AG08396 (cell line): Measurements from ENCODE around the gene CNN2.

ENCODE experiments used
- DNase-seq: peaks from one replicate; pipeline ENCODE4 v3.0.0; 2012; ENCODE audit warnings: low spot score, mixed read lengths

CNN2 gene

GRCh38 chr19:995051-995827 is 31.2 kb upstream of the CNN2 start:
- DNase-seq: no peak

GRCh38 chr19:996051-996838 is 30.2 kb upstream of the CNN2 start:
- DNase-seq: peak; percentile 76

GRCh38 chr19:998064-998463 is 28.3 kb upstream of the CNN2 start:
- DNase-seq: no peak

GRCh38 chr19:999379-999719 is 27.1 kb upstream of the CNN2 start:
- DNase-seq: no peak

DNA sequence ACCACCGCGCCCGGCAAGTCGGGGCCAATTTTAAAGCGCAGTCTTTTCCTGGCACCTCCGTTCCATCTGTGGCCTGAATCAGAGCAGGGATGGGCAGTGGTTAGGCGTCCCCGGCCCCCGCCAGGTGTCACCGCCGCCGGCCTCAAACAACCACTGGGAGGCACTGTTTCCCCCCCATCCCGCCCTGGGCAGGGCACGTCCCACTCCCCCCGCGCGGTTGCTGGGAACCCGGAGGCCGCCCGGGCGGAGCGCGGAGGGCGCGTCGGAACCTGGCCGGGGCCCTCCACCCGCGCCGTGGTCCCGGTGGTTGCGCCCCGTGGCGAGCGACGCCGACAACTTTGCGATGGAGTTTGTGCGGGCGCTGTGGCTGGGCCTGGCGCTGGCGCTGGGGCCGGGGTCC is 26.3 kb upstream of the CNN2 start, which contains the start of gene GRIN3B:
Gene GRIN3B (plus strand): TSS at position 325 of the 400 bp plus-strand sequence. CDS start 19 bp downstream, at position 344.
- DNase-seq: peak; percentile 90

GRCh38 chr19:1000591-1001537 is 25.5 kb upstream of the CNN2 start:
- no peak for DNase-seq

DNA sequence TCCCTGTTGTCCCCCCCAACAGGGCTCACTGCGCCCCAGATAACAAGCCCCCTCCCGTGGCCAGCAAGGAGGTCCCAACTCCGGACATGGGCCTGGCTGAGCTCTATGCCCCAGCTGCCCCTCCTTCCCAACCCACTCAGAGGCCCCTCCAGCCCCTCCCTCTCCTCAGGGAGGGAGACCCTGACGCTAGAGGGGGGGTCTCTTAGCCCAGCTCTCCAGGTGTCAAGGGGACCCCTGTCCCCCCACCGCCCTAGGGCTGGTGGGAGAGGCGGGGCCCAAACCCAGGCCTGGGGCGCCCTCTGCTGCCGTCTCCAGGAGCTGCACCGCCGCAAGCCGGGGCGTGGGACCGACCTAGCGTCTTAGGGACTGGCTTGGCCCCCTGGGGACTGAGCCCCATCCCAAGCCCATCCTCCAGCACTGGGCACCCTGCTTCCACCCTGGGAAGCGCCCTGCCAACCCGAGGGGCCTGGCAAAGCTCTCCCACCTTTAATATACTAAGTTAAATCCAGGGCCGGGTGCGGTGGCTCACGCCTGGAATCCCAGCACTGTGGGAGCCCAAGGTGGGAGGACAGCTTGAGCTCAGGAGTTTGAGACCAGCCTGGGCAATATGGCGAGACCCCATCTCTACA is 24.8 kb upstream of the CNN2 start:
- DNase-seq: peak; percentile 82

- DNase-seq: no peak
Observed at GRCh38 chr19:1002600-1002999, 23.8 kb upstream of the CNN2 start.

DNA sequence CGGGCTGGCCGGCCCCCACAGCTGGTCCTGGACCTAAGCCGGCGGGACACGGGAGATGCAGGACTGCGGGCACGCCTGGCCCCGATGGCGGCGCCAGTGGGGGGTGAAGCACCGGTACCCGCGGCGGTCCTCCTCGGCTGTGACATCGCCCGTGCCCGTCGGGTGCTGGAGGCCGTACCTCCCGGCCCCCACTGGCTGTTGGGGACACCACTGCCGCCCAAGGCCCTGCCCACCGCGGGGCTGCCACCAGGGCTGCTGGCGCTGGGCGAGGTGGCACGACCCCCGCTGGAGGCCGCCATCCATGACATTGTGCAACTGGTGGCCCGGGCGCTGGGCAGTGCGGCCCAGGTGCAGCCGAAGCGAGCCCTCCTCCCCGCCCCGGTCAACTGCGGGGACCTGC is 23.1 kb upstream of the CNN2 start:
- no peak for DNase-seq

- no peak for DNase-seq
Observed at GRCh38 chr19:1004204-1004802, 22.1 kb upstream of the CNN2 start.

DNA sequence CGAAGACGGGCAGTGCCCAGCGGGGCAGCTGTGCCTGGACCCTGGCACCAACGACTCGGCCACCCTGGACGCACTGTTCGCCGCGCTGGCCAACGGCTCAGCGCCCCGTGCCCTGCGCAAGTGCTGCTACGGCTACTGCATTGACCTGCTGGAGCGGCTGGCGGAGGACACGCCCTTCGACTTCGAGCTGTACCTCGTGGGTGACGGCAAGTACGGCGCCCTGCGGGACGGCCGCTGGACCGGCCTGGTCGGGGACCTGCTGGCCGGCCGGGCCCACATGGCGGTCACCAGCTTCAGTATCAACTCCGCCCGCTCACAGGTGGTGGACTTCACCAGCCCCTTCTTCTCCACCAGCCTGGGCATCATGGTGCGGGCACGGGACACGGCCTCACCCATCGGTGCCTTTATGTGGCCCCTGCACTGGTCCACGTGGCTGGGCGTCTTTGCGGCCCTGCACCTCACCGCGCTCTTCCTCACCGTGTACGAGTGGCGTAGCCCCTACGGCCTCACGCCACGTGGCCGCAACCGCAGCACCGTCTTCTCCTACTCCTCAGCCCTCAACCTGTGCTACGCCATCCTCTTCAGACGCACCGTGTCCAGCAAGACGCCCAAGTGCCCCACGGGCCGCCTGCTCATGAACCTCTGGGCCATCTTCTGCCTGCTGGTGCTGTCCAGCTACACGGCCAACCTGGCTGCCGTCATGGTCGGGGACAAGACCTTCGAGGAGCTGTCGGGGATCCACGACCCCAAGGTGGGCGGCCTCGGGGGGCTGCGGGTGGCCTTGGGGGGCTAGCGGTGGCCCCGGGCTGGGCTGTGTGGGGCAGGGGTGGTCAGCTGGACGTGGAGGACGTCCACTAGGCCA is 21.4 kb upstream of the CNN2 start:
- DNase-seq: no peak

- DNase-seq: no peak
Observed at GRCh38 chr19:1006711-1007398, 19.6 kb upstream of the CNN2 start.

DNA sequence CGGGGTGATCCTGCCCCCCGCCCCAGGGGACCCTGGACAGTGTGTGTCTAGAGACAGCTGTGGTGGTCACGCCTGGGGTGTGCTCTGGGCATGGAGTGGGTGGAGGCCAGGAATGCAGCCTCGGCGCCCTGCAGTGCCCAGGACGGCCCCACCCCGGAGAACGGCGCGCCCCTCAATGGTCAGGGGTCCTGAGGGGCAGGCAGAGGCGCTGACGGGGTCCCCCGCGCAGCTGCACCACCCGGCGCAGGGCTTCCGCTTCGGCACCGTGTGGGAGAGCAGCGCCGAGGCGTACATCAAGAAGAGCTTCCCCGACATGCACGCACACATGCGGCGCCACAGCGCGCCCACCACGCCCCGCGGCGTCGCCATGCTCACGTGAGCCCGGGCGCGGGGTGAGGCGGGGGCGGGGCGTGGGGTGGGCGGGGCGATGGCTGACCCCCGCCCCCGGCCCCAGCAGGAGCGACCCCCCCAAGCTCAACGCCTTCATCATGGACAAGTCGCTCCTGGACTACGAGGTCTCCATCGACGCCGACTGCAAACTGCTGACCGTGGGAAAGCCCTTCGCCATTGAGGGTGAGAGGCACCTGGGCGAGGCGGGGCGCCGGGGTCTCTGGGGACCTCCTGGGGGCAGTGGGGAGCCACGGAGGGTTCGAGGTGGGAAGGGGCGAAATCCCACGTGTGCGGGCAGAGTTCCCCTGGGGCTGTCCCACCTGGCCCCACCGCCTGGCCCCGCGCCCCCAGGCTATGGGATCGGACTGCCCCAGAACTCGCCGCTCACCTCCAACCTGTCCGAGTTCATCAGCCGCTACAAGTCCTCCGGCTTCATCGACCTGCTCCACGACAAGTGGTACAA is 18.8 kb upstream of the CNN2 start:
- DNase-seq: no peak

DNA sequence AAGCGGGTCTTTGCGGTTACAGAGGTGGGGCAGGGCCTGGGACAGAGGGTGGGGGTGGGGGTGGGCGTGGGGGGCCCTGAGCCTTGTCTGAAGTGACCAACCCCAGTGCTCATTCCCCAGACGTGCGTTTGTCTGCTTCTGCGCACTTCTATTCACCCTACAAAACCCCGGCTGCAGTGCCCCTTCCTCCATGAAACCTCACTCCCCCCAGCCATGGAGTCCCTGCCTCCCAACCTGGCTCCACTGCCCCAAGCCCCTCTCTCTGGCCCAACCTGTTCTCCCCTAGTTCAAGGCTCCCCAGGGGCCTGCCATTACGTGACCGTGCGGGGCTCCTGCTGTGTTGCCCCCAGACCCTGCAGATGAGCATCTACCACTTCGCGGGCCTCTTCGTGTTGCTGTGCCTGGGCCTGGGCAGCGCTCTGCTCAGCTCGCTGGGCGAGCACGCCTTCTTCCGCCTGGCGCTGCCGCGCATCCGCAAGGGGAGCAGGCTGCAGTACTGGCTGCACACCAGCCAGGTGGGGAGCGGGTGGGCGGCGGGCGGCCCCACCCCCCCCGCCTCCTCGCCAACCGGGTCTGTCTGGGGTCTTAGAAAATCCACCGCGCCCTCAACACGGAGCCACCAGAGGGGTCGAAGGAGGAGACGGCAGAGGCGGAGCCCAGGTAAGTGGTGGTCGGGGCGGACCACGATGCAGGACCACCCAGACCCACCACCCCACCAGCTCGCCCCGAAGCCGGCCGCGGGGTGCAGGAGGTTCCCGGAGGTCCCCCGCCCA is 18.0 kb upstream of the CNN2 start:
- DNase-seq: no peak

- DNase-seq: peak; percentile 96
Observed at GRCh38 chr19:1009041-1009980, 17.1 kb upstream of the CNN2 start.

- DNase-seq: no peak
Observed at GRCh38 chr19:1009981-1010538, 16.3 kb upstream of the CNN2 start.
